ENCODE measurements around the gene CFAP61.

The CFAP61 gene

GRCh38 chr20:20031790-20032189, 20.5 kb upstream of the CFAP61 start:
- DNase-seq (ENCODE audit: low spot score), result no peak

- no peak for DNase-seq (ENCODE audit: low spot score)
These were observed 17.8 kb upstream of the CFAP61 start for GRCh38 chr20:20034486-20034885.

- DNase-seq (ENCODE audit: low spot score), result no peak
These were observed 15.6 kb upstream of the CFAP61 start for GRCh38 chr20:20036756-20037155.

GRCh38 chr20:20037960-20038359, 14.4 kb upstream of the CFAP61 start:
- peak; percentile 36 for DNase-seq (ENCODE audit: low spot score)

GRCh38 chr20:20038586-20038985, 13.7 kb upstream of the CFAP61 start:
- DNase-seq (ENCODE audit: low spot score), result no peak

- no peak for DNase-seq (ENCODE audit: low spot score)
These were observed 12.5 kb upstream of the CFAP61 start for GRCh38 chr20:20039752-20040387.

GRCh38 chr20:20051767-20052073, 612 bp upstream of the CFAP61 start:
- DNase-seq (ENCODE audit: low spot score), result no peak

- DNase-seq (ENCODE audit: low spot score), result no peak
These were observed 8.1 kb downstream of the CFAP61 start for GRCh38 chr20:20060234-20060998.

- no peak for DNase-seq (ENCODE audit: low spot score)
These were observed 11.8 kb downstream of the CFAP61 start for GRCh38 chr20:20063941-20064702.

GRCh38 chr20:20065361-20065760, 13.0 kb downstream of the CFAP61 start:
- DNase-seq (ENCODE audit: low spot score), result no peak

- no peak for DNase-seq (ENCODE audit: low spot score)
These were observed 18.8 kb downstream of the CFAP61 start for GRCh38 chr20:20070871-20071726.

- no peak for DNase-seq (ENCODE audit: low spot score)
These were observed 21.6 kb downstream of the CFAP61 start for GRCh38 chr20:20073801-20074371.

- DNase-seq (ENCODE audit: low spot score), result no peak
These were observed 22.7 kb downstream of the CFAP61 start for GRCh38 chr20:20075032-20075431.

GRCh38 chr20:20076297-20077065, 24.1 kb downstream of the CFAP61 start:
- DNase-seq (ENCODE audit: low spot score), result peak; percentile 77

- no peak for DNase-seq (ENCODE audit: low spot score)
These were observed 25.7 kb downstream of the CFAP61 start for GRCh38 chr20:20078041-20078440.

- no peak for DNase-seq (ENCODE audit: low spot score)
These were observed 26.9 kb downstream of the CFAP61 start for GRCh38 chr20:20079102-20079784.

GRCh38 chr20:20083807-20084206, 31.5 kb downstream of the CFAP61 start:
- DNase-seq (ENCODE audit: low spot score), result peak; percentile 23

GRCh38 chr20:20084296-20084752, 32.0 kb downstream of the CFAP61 start:
- DNase-seq (ENCODE audit: low spot score), result no peak

- DNase-seq (ENCODE audit: low spot score), result no peak
These were observed 32.7 kb downstream of the CFAP61 start for GRCh38 chr20:20085071-20085470.

GRCh38 chr20:20085812-20086211, 33.5 kb downstream of the CFAP61 start:
- no peak for DNase-seq (ENCODE audit: low spot score)

Measured in AG08395 (cell line).